ENCODE measurements around the gene PCSK1.

- TF ChIP-seq CTCF (IDR thresholded peaks at IDR 0.05), result no peak
- no peak for TF ChIP-seq POLR2A (IDR thresholded peaks at IDR 0.05)
- TF ChIP-seq POLR2AphosphoS5 (IDR thresholded peaks at IDR 0.05), result no peak
Observed at GRCh38 chr5:96473155-96473554, 40.1 kb upstream of the PCSK1 start.

Measured in sigmoid colon (tissue), 4 donors.